Progenitor cell of endocrine pancreas (in vitro differentiated cells): ENCODE measurements around the gene KCNE4. TPM values are rescaled to one million over a fixed set of nuclear protein-coding genes. Genes with fewer than 3 reads are reported as not detected.

Source experiments
- DNase-seq: peaks from one replicate; pipeline ENCODE4 v3.0.0; 2021; ENCODE audit warnings: low spot score; ENCODE audit not compliant: unreplicated experiment
- H3K27ac Mint-ChIP-seq: 2 replicates; pipeline ENCODE4 v1.8.0; 2021; ENCODE audit warnings: mild to moderate bottlenecking, moderate library complexity, mixed read lengths
- H3K27me3 Mint-ChIP-seq: 2 replicates; pipeline ENCODE4 v1.8.0; 2021; ENCODE audit warnings: mixed read lengths
- H3K36me3 Mint-ChIP-seq: 2 replicates; pipeline ENCODE4 v1.8.0; 2022; ENCODE audit warnings: mixed read lengths; ENCODE audit not compliant: insufficient read depth
- H3K4me1 Mint-ChIP-seq: 2 replicates; pipeline ENCODE4 v1.8.0; 2021; ENCODE audit warnings: low read depth, mixed read lengths
- H3K4me3 Mint-ChIP-seq: 2 replicates; pipeline ENCODE4 v1.8.0; 2021; ENCODE audit warnings: low read depth, mild to moderate bottlenecking, moderate library complexity, mixed read lengths
- H3K9me3 Mint-ChIP-seq: 2 replicates; pipeline ENCODE4 v1.8.0; 2021; ENCODE audit warnings: low read depth, mixed read lengths
- total RNA-seq: library from RNA; stranded (reverse); gene quantifications from 2 replicates; pipeline ENCODE4 v1.2.1, GENCODE V29; 2021
- TF ChIP-seq, protein P1 (sequence below): fragments of 200-600 bp; sonication (generic); IDR thresholded peaks from one replicate; pipeline ENCODE4 v1.5.0; 2021; ENCODE audit warnings: antibody characterized with exemption, mild to moderate bottlenecking; ENCODE audit not compliant: unreplicated experiment

Gene KCNE4
- total RNA-seq, 1 donor from 2014 or later = 0.72 TPM

DNA sequence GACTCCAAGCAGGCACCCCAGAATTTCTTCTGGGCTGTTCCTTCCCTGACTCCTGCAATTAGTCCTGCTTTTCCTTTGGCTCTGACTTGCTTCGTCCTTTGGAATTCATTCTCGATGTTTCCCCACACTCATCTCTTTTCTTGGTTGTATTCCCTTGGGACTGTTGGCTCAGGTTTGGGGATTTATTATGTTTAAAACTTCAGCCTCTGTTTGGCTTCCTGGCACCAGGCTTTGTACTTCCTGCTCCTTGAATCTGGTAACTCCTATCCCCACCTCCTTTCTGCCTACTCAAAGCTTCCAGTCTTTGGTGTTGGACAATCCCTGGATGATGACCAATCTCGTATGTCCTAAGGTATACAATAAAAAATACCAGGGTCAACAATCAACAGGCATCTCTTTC lies 1.8 kb upstream of the KCNE4 start:
- Mint-ChIP-seq H3K9me3 (no peaks in the 10 kb centered on the region), H3K27ac (no peak overlapping the region), H3K4me3 (no peak overlapping the region), H3K27me3 (peaks cover 21% of the 10 kb centered on the region), H3K36me3 (no peaks in the 10 kb centered on the region), H3K4me1 (peaks cover 20% of the 10 kb centered on the region)
- DNase-seq = no peak
- TF ChIP-seq, protein P1, sequence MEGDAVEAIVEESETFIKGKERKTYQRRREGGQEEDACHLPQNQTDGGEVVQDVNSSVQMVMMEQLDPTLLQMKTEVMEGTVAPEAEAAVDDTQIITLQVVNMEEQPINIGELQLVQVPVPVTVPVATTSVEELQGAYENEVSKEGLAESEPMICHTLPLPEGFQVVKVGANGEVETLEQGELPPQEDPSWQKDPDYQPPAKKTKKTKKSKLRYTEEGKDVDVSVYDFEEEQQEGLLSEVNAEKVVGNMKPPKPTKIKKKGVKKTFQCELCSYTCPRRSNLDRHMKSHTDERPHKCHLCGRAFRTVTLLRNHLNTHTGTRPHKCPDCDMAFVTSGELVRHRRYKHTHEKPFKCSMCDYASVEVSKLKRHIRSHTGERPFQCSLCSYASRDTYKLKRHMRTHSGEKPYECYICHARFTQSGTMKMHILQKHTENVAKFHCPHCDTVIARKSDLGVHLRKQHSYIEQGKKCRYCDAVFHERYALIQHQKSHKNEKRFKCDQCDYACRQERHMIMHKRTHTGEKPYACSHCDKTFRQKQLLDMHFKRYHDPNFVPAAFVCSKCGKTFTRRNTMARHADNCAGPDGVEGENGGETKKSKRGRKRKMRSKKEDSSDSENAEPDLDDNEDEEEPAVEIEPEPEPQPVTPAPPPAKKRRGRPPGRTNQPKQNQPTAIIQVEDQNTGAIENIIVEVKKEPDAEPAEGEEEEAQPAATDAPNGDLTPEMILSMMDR = no peak

DNA sequence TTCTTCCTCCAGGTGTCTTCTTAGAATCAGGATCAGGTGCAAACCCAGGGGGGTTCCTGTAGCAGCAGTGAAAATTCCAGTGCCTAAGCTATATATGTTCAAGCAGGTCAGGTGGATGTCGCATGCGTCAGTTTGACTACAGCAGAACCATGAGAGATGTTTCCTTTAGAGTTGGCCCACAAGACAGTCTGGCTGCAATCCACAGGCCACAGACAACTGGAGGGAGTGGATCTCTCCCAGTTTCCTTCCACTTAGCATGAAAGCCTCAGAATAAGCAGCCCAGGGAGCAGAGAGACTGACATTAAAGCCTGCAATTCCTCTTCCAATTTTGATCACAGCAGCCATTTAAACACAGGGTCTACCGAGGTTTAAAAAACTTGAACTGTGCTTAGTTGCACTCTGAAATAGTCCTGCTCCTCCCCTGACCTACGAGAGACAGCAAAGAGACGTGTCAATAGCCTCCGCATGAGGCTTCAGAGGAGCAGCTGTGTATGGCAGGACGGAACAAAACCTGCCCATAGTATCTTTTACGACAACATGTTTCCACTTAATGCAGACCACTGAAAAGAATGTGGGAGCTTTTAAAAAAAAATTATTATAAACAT lies 988 bp upstream of the KCNE4 start:
- TF ChIP-seq, protein P1 = no peak
- no peaks in the 10 kb centered on the region for H3K36me3 Mint-ChIP-seq
- H3K27ac Mint-ChIP-seq = peak overlapping the region; percentile 12
- H3K9me3 Mint-ChIP-seq = no peaks in the 10 kb centered on the region
- no peak overlapping the region for H3K4me3 Mint-ChIP-seq
- peaks cover 20% of the 10 kb centered on the region for H3K4me1 Mint-ChIP-seq
- peaks cover 21% of the 10 kb centered on the region for H3K27me3 Mint-ChIP-seq
- DNase-seq = no peak

DNA sequence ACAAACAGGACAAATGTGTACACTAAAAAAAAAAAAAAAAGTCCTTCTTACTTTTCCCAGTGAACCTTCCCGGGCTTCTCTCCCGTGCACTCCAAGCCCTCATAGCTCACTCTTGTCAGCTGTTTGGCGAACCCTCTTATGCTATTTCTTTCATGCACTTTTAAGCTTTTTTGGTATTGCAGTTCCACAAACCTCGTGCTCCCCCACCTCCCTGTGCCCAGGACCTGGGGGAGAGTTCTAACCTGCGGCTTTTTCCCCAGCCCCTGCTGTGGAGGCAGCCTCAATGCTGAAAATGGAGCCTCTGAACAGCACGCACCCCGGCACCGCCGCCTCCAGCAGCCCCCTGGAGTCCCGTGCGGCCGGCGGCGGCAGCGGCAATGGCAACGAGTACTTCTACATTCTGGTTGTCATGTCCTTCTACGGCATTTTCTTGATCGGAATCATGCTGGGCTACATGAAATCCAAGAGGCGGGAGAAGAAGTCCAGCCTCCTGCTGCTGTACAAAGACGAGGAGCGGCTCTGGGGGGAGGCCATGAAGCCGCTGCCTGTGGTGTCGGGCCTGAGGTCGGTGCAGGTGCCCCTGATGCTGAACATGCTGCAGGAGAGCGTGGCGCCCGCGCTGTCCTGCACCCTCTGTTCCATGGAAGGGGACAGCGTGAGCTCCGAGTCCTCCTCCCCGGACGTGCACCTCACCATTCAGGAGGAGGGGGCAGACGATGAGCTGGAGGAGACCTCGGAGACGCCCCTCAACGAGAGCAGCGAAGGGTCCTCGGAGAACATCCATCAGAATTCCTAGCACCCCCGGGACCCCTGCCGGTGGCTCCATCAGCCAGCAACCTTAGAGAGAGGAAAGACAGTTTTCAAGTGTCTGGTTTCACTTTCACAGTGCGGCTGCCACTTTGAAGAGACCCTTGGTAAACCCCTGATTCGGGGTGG lies 826 bp downstream of the KCNE4 start:
- DNase-seq = no peak
- no peak overlapping the region for H3K27ac Mint-ChIP-seq
- no peaks in the 10 kb centered on the region for H3K36me3 Mint-ChIP-seq
- TF ChIP-seq, protein P1 = no peak
- H3K4me3 Mint-ChIP-seq = no peak overlapping the region
- no peaks in the 10 kb centered on the region for H3K9me3 Mint-ChIP-seq
- peaks cover 24% of the 10 kb centered on the region for H3K4me1 Mint-ChIP-seq
- H3K27me3 Mint-ChIP-seq = peaks cover 14% of the 10 kb centered on the region

DNA sequence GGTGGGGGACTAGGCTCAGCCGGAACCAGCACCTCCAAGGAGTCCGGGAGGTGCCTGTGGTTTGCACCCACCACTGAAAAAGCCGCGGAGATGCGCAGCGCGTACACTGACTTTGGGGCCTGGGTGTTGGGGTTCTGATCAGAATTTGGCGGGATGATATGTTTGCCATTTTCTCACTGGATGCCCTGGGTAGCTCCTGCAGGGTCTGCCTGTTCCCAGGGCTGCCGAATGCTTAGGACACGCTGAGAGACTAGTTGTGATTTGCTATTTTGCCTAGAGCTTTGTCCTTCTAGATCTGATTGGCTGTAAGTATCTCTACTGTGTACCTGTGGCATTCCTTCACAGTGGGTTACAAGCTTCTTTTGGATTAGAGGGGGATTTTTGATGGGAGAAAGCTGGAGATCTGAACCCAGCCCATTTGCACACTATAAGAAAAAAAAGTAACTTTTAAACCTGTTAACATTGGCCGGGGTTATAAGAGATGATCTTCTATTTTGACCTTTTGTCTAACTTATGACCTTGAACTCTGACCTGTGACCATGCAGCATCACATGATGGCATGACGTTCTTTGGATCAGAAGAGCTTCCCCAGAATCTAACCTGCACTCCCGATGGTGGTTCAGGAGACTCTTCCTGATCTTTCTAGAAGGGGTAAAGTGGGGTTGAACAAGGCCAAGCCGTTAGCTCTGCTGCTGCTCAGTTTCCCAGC lies 1.6 kb downstream of the KCNE4 start:
- peak overlapping the region; percentile 27 for H3K27ac Mint-ChIP-seq
- DNase-seq = no peak
- peaks cover 23% of the 10 kb centered on the region for H3K4me1 Mint-ChIP-seq
- no peak overlapping the region for H3K4me3 Mint-ChIP-seq
- TF ChIP-seq, protein P1 = no peak
- no peaks in the 10 kb centered on the region for H3K9me3 Mint-ChIP-seq
- H3K36me3 Mint-ChIP-seq = no peaks in the 10 kb centered on the region
- H3K27me3 Mint-ChIP-seq = peaks cover 14% of the 10 kb centered on the region

DNA sequence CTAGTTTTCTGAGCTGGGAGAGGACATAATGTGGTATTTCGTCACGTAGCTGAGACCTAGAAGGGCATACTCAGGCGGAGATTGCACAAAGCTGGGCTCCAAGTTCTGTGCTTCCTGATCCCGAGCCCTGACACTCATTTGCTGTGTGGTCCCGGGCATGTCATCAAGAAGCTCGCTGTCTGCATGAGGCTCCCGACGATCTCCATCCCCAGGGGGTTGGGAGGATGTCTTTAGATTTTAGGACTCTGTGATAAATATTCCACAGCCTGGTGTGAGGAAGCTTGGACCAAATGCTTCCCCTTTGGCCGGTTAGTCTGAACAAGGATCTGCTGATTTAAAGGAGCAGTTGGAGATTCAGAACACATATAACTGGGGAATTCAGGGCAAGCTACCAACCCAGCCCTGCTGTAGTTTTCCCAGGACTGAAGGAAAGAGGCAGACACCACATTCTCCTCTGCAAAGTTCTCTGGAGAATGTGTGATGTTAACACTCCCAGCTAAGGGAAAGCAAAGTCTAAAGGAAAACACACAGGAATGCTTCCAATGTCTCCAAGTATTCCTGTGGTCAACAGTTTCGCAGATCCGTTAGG lies 2.3 kb downstream of the KCNE4 start:
- H3K36me3 Mint-ChIP-seq = no peaks in the 10 kb centered on the region
- H3K4me3 Mint-ChIP-seq = no peak overlapping the region
- peaks cover 23% of the 10 kb centered on the region for H3K4me1 Mint-ChIP-seq
- no peaks in the 10 kb centered on the region for H3K9me3 Mint-ChIP-seq
- H3K27ac Mint-ChIP-seq = no peak overlapping the region
- peaks cover 14% of the 10 kb centered on the region for H3K27me3 Mint-ChIP-seq
- TF ChIP-seq, protein P1 = no peak
- no peak for DNase-seq
